ENCODE results near the gene IER3. TPM values are rescaled to one million over a fixed set of nuclear protein-coding genes. Genes with fewer than 3 reads are reported as not detected.

Gene IER3
- total and polyA plus RNA-seq, 7 donors = 3.1 to 321 (median 18.5) TPM

DNA sequence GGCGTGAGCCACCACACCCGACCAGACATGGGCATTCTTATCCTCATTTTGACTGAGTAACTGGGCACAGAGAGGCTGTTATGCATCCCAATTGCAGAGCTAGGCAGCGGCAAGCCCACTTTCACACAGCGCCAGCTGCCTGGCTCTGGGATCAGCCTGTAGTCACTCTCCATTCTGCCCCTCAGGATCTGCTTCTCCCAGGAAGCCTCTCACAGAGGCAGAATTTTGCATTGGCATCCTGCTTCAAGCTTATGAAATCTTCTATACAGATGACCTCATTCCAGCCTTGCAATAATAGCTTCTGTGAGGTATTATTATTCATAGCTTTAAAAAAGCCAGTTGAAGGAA, 37.0 kb upstream of the IER3 start:
- WGBS, 3 donors = 41 to 62% (median 48%) methylated on average over 4 of the region's 4 CpGs
- Histone ChIP-seq H3K4me3 (peak overlapping the region; percentile 38), H3K4me1 (peaks cover 30% of the 10 kb centered on the region), H3K36me3 (ENCODE audit: insufficient read depth in 1 of 2, low read depth in 1 of 2) (no peaks in the 10 kb centered on the region), H3K9me3 (no peaks in the 10 kb centered on the region), H3K27ac (peak overlapping the region; percentile 84), H3K27me3 (ENCODE audit: insufficient read depth in 3 of 3, low read length in 2 of 3) (no peaks in the 10 kb centered on the region)
- TF ChIP-seq, protein P1, sequence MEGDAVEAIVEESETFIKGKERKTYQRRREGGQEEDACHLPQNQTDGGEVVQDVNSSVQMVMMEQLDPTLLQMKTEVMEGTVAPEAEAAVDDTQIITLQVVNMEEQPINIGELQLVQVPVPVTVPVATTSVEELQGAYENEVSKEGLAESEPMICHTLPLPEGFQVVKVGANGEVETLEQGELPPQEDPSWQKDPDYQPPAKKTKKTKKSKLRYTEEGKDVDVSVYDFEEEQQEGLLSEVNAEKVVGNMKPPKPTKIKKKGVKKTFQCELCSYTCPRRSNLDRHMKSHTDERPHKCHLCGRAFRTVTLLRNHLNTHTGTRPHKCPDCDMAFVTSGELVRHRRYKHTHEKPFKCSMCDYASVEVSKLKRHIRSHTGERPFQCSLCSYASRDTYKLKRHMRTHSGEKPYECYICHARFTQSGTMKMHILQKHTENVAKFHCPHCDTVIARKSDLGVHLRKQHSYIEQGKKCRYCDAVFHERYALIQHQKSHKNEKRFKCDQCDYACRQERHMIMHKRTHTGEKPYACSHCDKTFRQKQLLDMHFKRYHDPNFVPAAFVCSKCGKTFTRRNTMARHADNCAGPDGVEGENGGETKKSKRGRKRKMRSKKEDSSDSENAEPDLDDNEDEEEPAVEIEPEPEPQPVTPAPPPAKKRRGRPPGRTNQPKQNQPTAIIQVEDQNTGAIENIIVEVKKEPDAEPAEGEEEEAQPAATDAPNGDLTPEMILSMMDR (IDR thresholded peaks at IDR 0.05) = no peak
- intact Hi-C loops (cut with DNase I) = loop anchor here in 1 of 2 donors (5.0 kb wide), 2 partner anchors 39 to 41 kb away; partner anchors contain the start of genes FLOT1 and IER3
- ATAC-seq (peak; percentile 42 to 59 (median 50)), DNase-seq (peak; percentile 40 to 68)

GRCh38 chr6:30780642-30780920, 36.2 kb upstream of the IER3 start:
- intact Hi-C loops (cut with DNase I) = loop anchor here in 1 of 2 donors (5.0 kb wide), 2 partner anchors 38 to 42 kb away; partner anchors contain the start of genes FLOT1 and IER3
- Histone ChIP-seq H3K9me3 (no peaks in the 10 kb centered on the region), H3K27me3 (ENCODE audit: insufficient read depth in 3 of 3, low read length in 2 of 3) (no peaks in the 10 kb centered on the region), H3K36me3 (ENCODE audit: insufficient read depth in 1 of 2, low read depth in 1 of 2) (no peaks in the 10 kb centered on the region), H3K4me3 (no peak overlapping the region), H3K27ac (peak overlapping the region; percentile 84), H3K4me1 (peaks cover 30% of the 10 kb centered on the region)
- 98 to 100% (median 100%) methylated on average over 1 of the region's 1 CpG for WGBS, 3 donors
- no peak for DNase-seq
- no peak for ATAC-seq
- TF ChIP-seq, protein P1 (IDR thresholded peaks at IDR 0.05) = no peak

- DNase-seq (no peak), ATAC-seq (no peak)
- TF ChIP-seq, protein P1 (IDR thresholded peaks at IDR 0.05) = no peak
- WGBS, 3 donors = 87 to 91% (median 91%) methylated on average over 10 of the region's 10 CpGs
- intact Hi-C loops (cut with DNase I) = loop anchor here in 1 of 2 donors (5.0 kb wide), 2 partner anchors 38 to 42 kb away; partner anchors contain the start of genes FLOT1 and IER3
- H3K36me3 ChIP-seq (ENCODE audit: insufficient read depth in 1 of 2, low read depth in 1 of 2) = no peaks in the 10 kb centered on the region
- H3K9me3 ChIP-seq = no peaks in the 10 kb centered on the region
- peak overlapping the region; percentile 84 for H3K27ac ChIP-seq
- no peaks in the 10 kb centered on the region for H3K27me3 ChIP-seq (ENCODE audit: insufficient read depth in 3 of 3, low read length in 2 of 3)
- no peak overlapping the region for H3K4me3 ChIP-seq
- H3K4me1 ChIP-seq = peaks cover 30% of the 10 kb centered on the region
These were observed 35.7 kb upstream of the IER3 start for GRCh38 chr6:30779850-30780641.

DNA sequence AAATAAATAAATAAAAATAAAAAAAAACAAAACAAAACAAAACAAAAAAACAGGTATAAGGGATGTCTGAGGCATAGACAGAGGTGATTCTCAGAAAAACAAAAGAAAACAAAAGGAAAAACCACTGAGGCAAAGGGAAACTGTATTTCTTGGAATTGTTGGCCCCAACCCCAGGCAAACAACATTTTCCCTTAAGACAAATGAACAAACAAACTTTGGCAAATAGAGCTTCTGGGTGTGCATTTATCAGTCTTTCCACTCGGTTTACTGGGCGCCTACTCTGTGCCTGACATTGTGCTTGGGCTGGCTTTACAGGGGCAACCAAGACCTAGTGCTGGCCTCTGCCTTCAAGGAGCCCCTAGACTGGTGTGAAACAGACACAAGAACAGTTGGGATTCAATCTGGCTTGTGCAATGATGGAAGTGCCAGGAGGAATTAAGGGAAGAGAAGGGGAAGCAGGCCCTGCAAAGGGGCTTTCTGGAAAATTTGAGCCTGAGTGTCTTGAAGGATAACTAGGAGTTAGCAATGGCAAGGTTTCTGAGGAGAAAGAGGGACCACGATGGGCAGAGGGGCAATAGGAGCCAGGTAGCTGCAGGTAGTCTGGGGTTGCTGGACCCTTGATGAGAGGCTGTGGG, 33.8 kb upstream of the IER3 start:
- H3K9me3 ChIP-seq = no peaks in the 10 kb centered on the region
- no peak for DNase-seq
- intact Hi-C loops (cut with DNase I) = no loop called here
- TF ChIP-seq, protein P1 (IDR thresholded peaks at IDR 0.05) = no peak
- no peaks in the 10 kb centered on the region for H3K27me3 ChIP-seq (ENCODE audit: insufficient read depth in 3 of 3, low read length in 2 of 3)
- H3K4me3 ChIP-seq = no peak overlapping the region
- ATAC-seq = no peak
- peaks cover 30% of the 10 kb centered on the region for H3K4me1 ChIP-seq
- H3K27ac ChIP-seq = peak overlapping the region; percentile 84
- no peaks in the 10 kb centered on the region for H3K36me3 ChIP-seq (ENCODE audit: insufficient read depth in 1 of 2, low read depth in 1 of 2)
- 84 to 92% (median 90%) methylated on average over 3 of the region's 3 CpGs for WGBS, 3 donors

All from psoas muscle (tissue), 8 donors.